ENCODE measurements around the gene LUZP2. TPM values are rescaled to one million over a fixed set of nuclear protein-coding genes. Genes with fewer than 3 reads are reported as not detected.

The LUZP2 gene
- total and polyA plus RNA-seq, 2 of the 8 experiments (the other 6 are each of a cell fraction or from before 2014, with no cell fraction given) = 0.79 to 1.5 TPM

DNA sequence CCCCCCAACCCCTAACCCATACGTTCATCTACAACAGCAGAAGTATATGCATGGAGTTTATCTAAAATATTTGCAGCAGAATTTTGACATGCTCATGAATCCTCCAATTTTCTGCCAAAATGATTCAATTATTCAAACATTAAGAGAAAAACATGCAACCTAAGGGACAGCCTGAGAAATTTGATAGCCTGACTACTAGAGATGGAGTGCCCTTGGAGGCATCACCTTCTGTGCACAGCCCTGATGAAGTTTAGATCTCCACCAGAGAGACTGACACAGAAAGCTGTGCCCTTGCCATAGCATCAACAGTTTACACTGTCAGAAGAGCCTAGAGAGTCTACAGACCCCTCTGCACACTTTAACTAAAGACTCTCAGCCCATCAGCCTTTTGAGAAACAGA is 217.7 kb downstream of the LUZP2 start:
- H3K79me2 ChIP-seq (ENCODE audit: control insufficient read depth in 1 of 2, insufficient read depth in 2 of 2, low read length in 2 of 2) = no peaks in the 10 kb centered on the region
- H3K4me2 ChIP-seq (ENCODE audit: insufficient read depth in 1 of 2, low read depth in 2 of 2, low read length in 2 of 2) = no peak overlapping the region
- no peak overlapping the region for H2BK20ac ChIP-seq (ENCODE audit: low read length)
- no peak overlapping the region for H3K14ac ChIP-seq (ENCODE audit: insufficient read length)
- TF ChIP-seq KDM1A (IDR thresholded peaks at IDR 0.05; ENCODE audit: borderline replicate concordance, low read length) (no peak), CBX8 (IDR thresholded peaks at IDR 0.05; ENCODE audit: borderline replicate concordance, low read depth, low read length) (no peak), SP1 (IDR thresholded peaks at IDR 0.05; ENCODE audit: low read depth, low read length) (no peak), JUN (IDR thresholded peaks at IDR 0.05; ENCODE audit: low read depth, low read length) (no peak), TAF7 (optimal IDR thresholded peaks at IDR 0.05; ENCODE audit: borderline replicate concordance, low read depth, low read length) (no peak)
- H4K91ac ChIP-seq (replicated peaks; ENCODE audit: insufficient read length, low read length) = no peak overlapping the region
- H3K23me2 ChIP-seq (ENCODE audit: low read depth, low read length) = no peaks in the 10 kb centered on the region; the same call in 1 of the 2 replicates
- H2AFZ ChIP-seq (ENCODE audit: low read length) = no peak overlapping the region
- H3K18ac ChIP-seq (ENCODE audit: extremely low read depth, low read length) = no peak overlapping the region
- no peak overlapping the region for H3K4me3 ChIP-seq (ENCODE audit: extremely low read depth in 1 of 4, insufficient read depth in 2 of 4, low read depth in 3 of 4, low read length in 4 of 4)
- H4K20me1 ChIP-seq (replicated peaks in 1 of 2; ENCODE audit: control insufficient read depth in 1 of 2, insufficient read depth in 2 of 2, low read length in 2 of 2) = no peaks in the 10 kb centered on the region
- H3K4me1 ChIP-seq (replicated peaks in 1 of 4; ENCODE audit: control insufficient read depth in 3 of 4, insufficient read depth in 4 of 4, low read length in 3 of 4) = no peaks in the 10 kb centered on the region
- H3K9ac ChIP-seq (replicated peaks in 1 of 4; ENCODE audit: extremely low read depth in 1 of 4, low read depth in 3 of 4, low read length in 3 of 4) = no peak overlapping the region
- CTCF ChIA-PET (ENCODE audit: partially characterized antibody) = no interaction called here
- WGBS, 2 experiments (ENCODE audit: extremely low coverage in 1 of 2, insufficient coverage in 1 of 2, insufficient read length in 1 of 2, insufficient replicate concordance in 2 of 2, low coverage in 1 of 2, low lambda C conversion rate in 2 of 2, missing lambda C conversion rate in 1 of 2) = 85% methylated on average over 1 of the region's 1 CpG; no CpG with 5 or more reads in 1 of the 2 experiments
- H2BK12ac ChIP-seq (ENCODE audit: low read depth, low read length) = no peak overlapping the region
- H3K79me1 ChIP-seq (ENCODE audit: low read depth, low read length) = no peaks in the 10 kb centered on the region
- POLR2A ChIA-PET (ENCODE audit: partially characterized antibody) = no interaction called here
- H3K36me3 ChIP-seq (ENCODE audit: control insufficient read depth in 2 of 4, insufficient read depth in 4 of 4, low read length in 3 of 4) = no peaks in the 10 kb centered on the region
- no peak overlapping the region for H2BK5ac ChIP-seq (ENCODE audit: low read depth, low read length)
- no peak overlapping the region for H3K4ac ChIP-seq (replicated peaks; ENCODE audit: insufficient read length, low read depth, low read length)
- no peak overlapping the region for H3K23ac ChIP-seq (ENCODE audit: insufficient read length)
- no peak overlapping the region for H4K5ac ChIP-seq (ENCODE audit: insufficient read length, low read depth, low read length)
- no peak overlapping the region for H3K56ac ChIP-seq (replicated peaks; ENCODE audit: insufficient read length, low read depth, low read length)
- DNase-seq (ENCODE audit: low read depth in 1 of 2, low spot score in 2 of 2) (no peak), FAIRE-seq (no peak)
- H2AK5ac ChIP-seq (ENCODE audit: low read depth, low read length) = no peak overlapping the region
- peaks cover 0 to 1% (median 0%) of the 10 kb centered on the region in 4 experiments; a peak in 1 of 7 replicates for H3K27me3 ChIP-seq (replicated peaks in 1 of 4; ENCODE audit: control insufficient read depth in 3 of 4, extremely low read depth in 1 of 4, insufficient read depth in 3 of 4, low read length in 3 of 4)
- H2BK15ac ChIP-seq (ENCODE audit: low read length) = no peak overlapping the region
- H3K27ac ChIP-seq (ENCODE audit: low read depth, low read length) = no peak overlapping the region
- H2BK120ac ChIP-seq (replicated peaks; ENCODE audit: low read depth, low read length) = no peak overlapping the region
- no peaks in the 10 kb centered on the region for H3K9me3 ChIP-seq (ENCODE audit: insufficient read depth in 2 of 2, low read depth in 1 of 2, low read length in 1 of 2)
- no peak overlapping the region for H4K8ac ChIP-seq (ENCODE audit: extremely low read depth, insufficient read depth, low read length)

All from H1 (cell line).